ENCODE measurements around the gene REEP2. TPM values are rescaled to one million over a fixed set of nuclear protein-coding genes. Genes with fewer than 3 reads are reported as not detected.

REEP2 gene
- total and polyA plus RNA-seq, 2 experiments from 2014 or later, result 20.5 to 29.8 TPM

GRCh38 chr5:138490648-138491283 is 51.9 kb downstream of the REEP2 start:
- H3K27me3 ChIP-seq (ENCODE audit: insufficient read depth), result peaks cover 26% of the 10 kb centered on the region
- Mint-ChIP-seq H3K4me1 (peaks cover 28% of the 10 kb centered on the region), H3K9me3 (no peaks in the 10 kb centered on the region; the same call in 2 of the 3 replicates), H3K36me3 (ENCODE audit: low read depth) (no peaks in the 10 kb centered on the region; the same call in 2 of the 3 replicates), H3K27me3 (ENCODE audit: insufficient read depth, low read depth, poor library complexity) (peaks cover 42% of the 10 kb centered on the region), H3K4me3 (peak overlapping the region; percentile 65), H3K27ac (no peak overlapping the region)
- DNase-seq (ENCODE audit: low spot score), result no peak
- 0 out of 2 replicates have a peak, but pooled peaks cover 7% of the 10 kb centered on the region for H3F3A ChIP-seq (replicated peaks; ENCODE audit: low read depth)
- H3K9me2 ChIP-seq (ENCODE audit: insufficient read depth), result no peaks in the 10 kb centered on the region
- H3K4me2 ChIP-seq, result peak overlapping the region; percentile 87
- no peak for ATAC-seq
- H3K36me3 ChIP-seq (ENCODE audit: insufficient read depth), result no peaks in the 10 kb centered on the region
- H2AFZ ChIP-seq, result no peak overlapping the region
- H3K4me3 ChIP-seq, result peak overlapping the region; percentile 68
- TF ChIP-seq ZNF331 (CRISPR knock-in tag; IDR thresholded peaks at IDR 0.05; ENCODE audit: low read depth) (no peak), REST (IDR thresholded peaks at IDR 0.05; ENCODE audit: unreplicated experiment) (no peak), NANOG (IDR thresholded peaks at IDR 0.05; ENCODE audit: borderline replicate concordance) (no peak)
- H3K79me2 ChIP-seq (replicated peaks; ENCODE audit: insufficient read depth), result no peaks in the 10 kb centered on the region
- H3K27ac ChIP-seq (ENCODE audit: low read depth), result no peak overlapping the region
- H3K4me1 ChIP-seq (ENCODE audit: insufficient read depth), result peaks cover 7% of the 10 kb centered on the region
- H4K20me1 ChIP-seq (replicated peaks; ENCODE audit: insufficient read depth), result no peaks in the 10 kb centered on the region

- Histone ChIP-seq H3K4me2 (peak overlapping the region; percentile 87), H3K9me2 (ENCODE audit: insufficient read depth) (no peaks in the 10 kb centered on the region), H3K27me3 (ENCODE audit: insufficient read depth) (peaks cover 26% of the 10 kb centered on the region), H3K27ac (ENCODE audit: low read depth) (no peak overlapping the region), H3K4me1 (ENCODE audit: insufficient read depth) (peaks cover 7% of the 10 kb centered on the region), H2AFZ (peak overlapping the region; percentile 93), H4K20me1 (replicated peaks; ENCODE audit: insufficient read depth) (no peaks in the 10 kb centered on the region), H3K79me2 (replicated peaks; ENCODE audit: insufficient read depth) (no peaks in the 10 kb centered on the region), H3K4me3 (peak overlapping the region; percentile 68), H3F3A (replicated peaks; ENCODE audit: low read depth) (0 out of 2 replicates have a peak, but pooled peaks cover 7% of the 10 kb centered on the region), H3K36me3 (ENCODE audit: insufficient read depth) (no peaks in the 10 kb centered on the region)
- Mint-ChIP-seq H3K4me3 (peak overlapping the region; percentile 65), H3K9me3 (no peaks in the 10 kb centered on the region; the same call in 2 of the 3 replicates), H3K27me3 (ENCODE audit: insufficient read depth, low read depth, poor library complexity) (peaks cover 38% of the 10 kb centered on the region), H3K36me3 (ENCODE audit: low read depth) (no peaks in the 10 kb centered on the region; the same call in 2 of the 3 replicates), H3K27ac (no peak overlapping the region), H3K4me1 (peaks cover 28% of the 10 kb centered on the region)
- DNase-seq (ENCODE audit: low spot score) (no peak), ATAC-seq (no peak)
- no peak for TF ChIP-seq ETS1 (IDR thresholded peaks at IDR 0.05)
Measured at GRCh38 chr5:138491284-138491648, 52.4 kb downstream of the REEP2 start.

All from GM23338 (cell line).